NCI-H1092 treated with DMSO at 0.1 percent for 48 hours (cell line): Measurements from ENCODE around the gene DPP7.

Source experiments
- DNase-seq: peaks from one replicate; lab custom pipeline; 2025; lab: John Stamatoyannopoulos, UW

The DPP7 gene

GRCh38 chr9:137114613-137115393 is at the start of gene DPP7:
DPP7 (minus strand) TSS chr9:137114733; CDS start chr9:137114713, 20 bp downstream.
- DNase-seq = peak; percentile 17

- no peak for DNase-seq
Observed at GRCh38 chr9:137163805-137164204, 49.3 kb upstream of the DPP7 start.

- no peak for DNase-seq
Observed at GRCh38 chr9:137163365-137163715, 48.8 kb upstream of the DPP7 start.

GRCh38 chr9:137162505-137163364 is 48.2 kb upstream of the DPP7 start:
- DNase-seq = peak; percentile 10

- no peak for DNase-seq
Observed at GRCh38 chr9:137161558-137162486, 47.3 kb upstream of the DPP7 start.

- DNase-seq = no peak
Observed at GRCh38 chr9:137160716-137161557, 46.4 kb upstream of the DPP7 start.

- no peak for DNase-seq
Observed at GRCh38 chr9:137160054-137160425, 45.5 kb upstream of the DPP7 start.

- no peak for DNase-seq
Observed at GRCh38 chr9:137159105-137160053, 44.8 kb upstream of the DPP7 start.

GRCh38 chr9:137158625-137159024 is 44.1 kb upstream of the DPP7 start:
- no peak for DNase-seq

- no peak for DNase-seq
Observed at GRCh38 chr9:137157618-137158415, 43.3 kb upstream of the DPP7 start.

- DNase-seq = no peak
Observed at GRCh38 chr9:137156567-137157375, 42.2 kb upstream of the DPP7 start.

GRCh38 chr9:137152844-137153405 is 38.4 kb upstream of the DPP7 start:
- no peak for DNase-seq

GRCh38 chr9:137150617-137151457 is 36.3 kb upstream of the DPP7 start:
- DNase-seq = no peak

- no peak for DNase-seq
Observed at GRCh38 chr9:137149942-137150616, 35.5 kb upstream of the DPP7 start.

- no peak for DNase-seq
Observed at GRCh38 chr9:137149363-137149762, 34.8 kb upstream of the DPP7 start.

GRCh38 chr9:137148661-137149060 is 34.1 kb upstream of the DPP7 start:
- no peak for DNase-seq

GRCh38 chr9:137148242-137148641 is 33.7 kb upstream of the DPP7 start:
- no peak for DNase-seq
